ENCODE data around the gene ZNF862. TPM values are rescaled to one million over a fixed set of nuclear protein-coding genes. Genes with fewer than 3 reads are reported as not detected.

The ZNF862 gene
- 9.2 and 12.2 TPM in 2 replicates for total RNA-seq (2014; rRNA removed; shearing (Covaris generic); ENCODE audit: low replicate concordance)

GRCh38 chr7:149838224-149838991 is at the start of gene ZNF862:
TSS of gene ZNF862 (plus strand) at chr7:149838375. CDS start at chr7:149838612, 237 bp downstream.
- peaks cover 15% of the 10 kb centered on the region for H3K4me1 ChIP-seq (ENCODE audit: low read length)
- H4K20me1 ChIP-seq (ENCODE audit: insufficient read depth, low read depth, low read length) = peaks cover 2% of the 10 kb centered on the region; the same call in 1 of the 2 replicates
- peak within 1 kb of the TSS; percentile 93 for H3K4me2 ChIP-seq (ENCODE audit: low read depth, low read length, poor library complexity, severe bottlenecking)
- no peaks in the 10 kb centered on the region for H3K9me2 ChIP-seq (replicated peaks; ENCODE audit: insufficient read depth, low read length)
- peak within 1 kb of the TSS; percentile 95 for H3K4me3 ChIP-seq (ENCODE audit: low read length)
- no peaks in the 10 kb centered on the region for H3K36me3 ChIP-seq (ENCODE audit: insufficient read depth, low read length)
- no peaks in the 10 kb centered on the region for H3K9me3 ChIP-seq (ENCODE audit: low read length)
- H3K79me2 ChIP-seq (ENCODE audit: low read length) = peaks cover 10% of the 10 kb centered on the region; the same call in 1 of the 2 replicates
- no peaks in the 10 kb centered on the region for H3K27me3 ChIP-seq (ENCODE audit: low read length)
- peak within 1 kb of the TSS; percentile 85 for H2AFZ ChIP-seq (ENCODE audit: low read length)
- no peak within 1 kb of the TSS for H3K27ac ChIP-seq (ENCODE audit: low read length)
- H3K9ac ChIP-seq (ENCODE audit: low read length) = peak within 1 kb of the TSS; percentile 89
- peak; percentile 99 for DNase-seq

- Histone ChIP-seq H3K79me2 (ENCODE audit: low read length) (no peaks in the 10 kb centered on the region), H3K9ac (ENCODE audit: low read length) (no peak overlapping the region), H3K9me2 (replicated peaks; ENCODE audit: insufficient read depth, low read length) (no peaks in the 10 kb centered on the region), H3K27me3 (ENCODE audit: low read length) (no peaks in the 10 kb centered on the region), H3K4me2 (ENCODE audit: low read depth, low read length, poor library complexity, severe bottlenecking) (no peak overlapping the region), H3K36me3 (ENCODE audit: insufficient read depth, low read length) (no peaks in the 10 kb centered on the region), H3K4me3 (ENCODE audit: low read length) (no peak overlapping the region), H3K27ac (ENCODE audit: low read length) (no peak overlapping the region), H3K4me1 (ENCODE audit: low read length) (no peaks in the 10 kb centered on the region), H2AFZ (ENCODE audit: low read length) (no peak overlapping the region), H3K9me3 (ENCODE audit: low read length) (no peaks in the 10 kb centered on the region), H4K20me1 (ENCODE audit: insufficient read depth, low read depth, low read length) (no peaks in the 10 kb centered on the region)
- DNase-seq = no peak
These were observed 49.1 kb upstream of the ZNF862 start for GRCh38 chr7:149789101-149789500.

GRCh38 chr7:149790146-149790548 is 48.0 kb upstream of the ZNF862 start:
- Histone ChIP-seq H3K9ac (ENCODE audit: low read length) (no peak overlapping the region), H3K27me3 (ENCODE audit: low read length) (no peaks in the 10 kb centered on the region), H3K4me2 (ENCODE audit: low read depth, low read length, poor library complexity, severe bottlenecking) (no peak overlapping the region)

GRCh38 chr7:149790754-149791360 is 47.3 kb upstream of the ZNF862 start:
- Histone ChIP-seq H2AFZ (ENCODE audit: low read length) (no peak overlapping the region), H3K27ac (ENCODE audit: low read length) (no peak overlapping the region), H4K20me1 (ENCODE audit: insufficient read depth, low read depth, low read length) (no peaks in the 10 kb centered on the region), H3K36me3 (ENCODE audit: insufficient read depth, low read length) (no peaks in the 10 kb centered on the region), H3K9me2 (replicated peaks; ENCODE audit: insufficient read depth, low read length) (no peaks in the 10 kb centered on the region), H3K4me1 (ENCODE audit: low read length) (no peaks in the 10 kb centered on the region), H3K4me2 (ENCODE audit: low read depth, low read length, poor library complexity, severe bottlenecking) (no peak overlapping the region), H3K79me2 (ENCODE audit: low read length) (no peaks in the 10 kb centered on the region), H3K9ac (ENCODE audit: low read length) (no peak overlapping the region), H3K9me3 (ENCODE audit: low read length) (no peaks in the 10 kb centered on the region), H3K27me3 (ENCODE audit: low read length) (no peaks in the 10 kb centered on the region), H3K4me3 (ENCODE audit: low read length) (no peak overlapping the region)
- no peak for DNase-seq

More at GRCh38 chr7:149790146-149790548, 48.0 kb upstream of the ZNF862 start:
- no peaks in the 10 kb centered on the region for H3K9me3 ChIP-seq (ENCODE audit: low read length)
- no peak for DNase-seq
- no peak overlapping the region for H2AFZ ChIP-seq (ENCODE audit: low read length)
- H3K27ac ChIP-seq (ENCODE audit: low read length) = no peak overlapping the region
- no peak overlapping the region for H3K4me3 ChIP-seq (ENCODE audit: low read length)
- no peaks in the 10 kb centered on the region for H3K4me1 ChIP-seq (ENCODE audit: low read length)
- H3K79me2 ChIP-seq (ENCODE audit: low read length) = no peaks in the 10 kb centered on the region
- H3K36me3 ChIP-seq (ENCODE audit: insufficient read depth, low read length) = no peaks in the 10 kb centered on the region
- no peaks in the 10 kb centered on the region for H3K9me2 ChIP-seq (replicated peaks; ENCODE audit: insufficient read depth, low read length)
- H4K20me1 ChIP-seq (ENCODE audit: insufficient read depth, low read depth, low read length) = no peaks in the 10 kb centered on the region

GRCh38 chr7:149791411-149792219 is 46.6 kb upstream of the ZNF862 start:
- no peaks in the 10 kb centered on the region for H3K9me3 ChIP-seq (ENCODE audit: low read length)

GRCh38 chr7:149792220-149792595 is 46.0 kb upstream of the ZNF862 start:
- no peak overlapping the region for H2AFZ ChIP-seq (ENCODE audit: low read length)
- H3K9ac ChIP-seq (ENCODE audit: low read length) = no peak overlapping the region
- H3K36me3 ChIP-seq (ENCODE audit: insufficient read depth, low read length) = no peaks in the 10 kb centered on the region
- H4K20me1 ChIP-seq (ENCODE audit: insufficient read depth, low read depth, low read length) = no peaks in the 10 kb centered on the region
- no peak overlapping the region for H3K4me2 ChIP-seq (ENCODE audit: low read depth, low read length, poor library complexity, severe bottlenecking)
- H3K9me2 ChIP-seq (replicated peaks; ENCODE audit: insufficient read depth, low read length) = no peaks in the 10 kb centered on the region
- H3K4me3 ChIP-seq (ENCODE audit: low read length) = no peak overlapping the region
- no peaks in the 10 kb centered on the region for H3K27me3 ChIP-seq (ENCODE audit: low read length)
- H3K9me3 ChIP-seq (ENCODE audit: low read length) = no peaks in the 10 kb centered on the region
- no peaks in the 10 kb centered on the region for H3K4me1 ChIP-seq (ENCODE audit: low read length)
- DNase-seq = no peak
- H3K27ac ChIP-seq (ENCODE audit: low read length) = no peak overlapping the region
- H3K79me2 ChIP-seq (ENCODE audit: low read length) = no peaks in the 10 kb centered on the region

More at GRCh38 chr7:149791411-149792219, 46.6 kb upstream of the ZNF862 start:
- H3K79me2 ChIP-seq (ENCODE audit: low read length) = no peaks in the 10 kb centered on the region
- DNase-seq = no peak
- H3K27ac ChIP-seq (ENCODE audit: low read length) = no peak overlapping the region
- no peaks in the 10 kb centered on the region for H3K4me1 ChIP-seq (ENCODE audit: low read length)
- H3K9ac ChIP-seq (ENCODE audit: low read length) = no peak overlapping the region
- H3K36me3 ChIP-seq (ENCODE audit: insufficient read depth, low read length) = no peaks in the 10 kb centered on the region
- no peaks in the 10 kb centered on the region for H3K9me2 ChIP-seq (replicated peaks; ENCODE audit: insufficient read depth, low read length)
- H3K27me3 ChIP-seq (ENCODE audit: low read length) = no peaks in the 10 kb centered on the region
- H2AFZ ChIP-seq (ENCODE audit: low read length) = no peak overlapping the region
- no peaks in the 10 kb centered on the region for H4K20me1 ChIP-seq (ENCODE audit: insufficient read depth, low read depth, low read length)
- H3K4me3 ChIP-seq (ENCODE audit: low read length) = no peak overlapping the region
- H3K4me2 ChIP-seq (ENCODE audit: low read depth, low read length, poor library complexity, severe bottlenecking) = no peak overlapping the region

GRCh38 chr7:149793261-149793660 is 44.9 kb upstream of the ZNF862 start:
- Histone ChIP-seq H3K4me2 (ENCODE audit: low read depth, low read length, poor library complexity, severe bottlenecking) (no peak overlapping the region), H3K9ac (ENCODE audit: low read length) (no peak overlapping the region), H3K9me2 (replicated peaks; ENCODE audit: insufficient read depth, low read length) (no peaks in the 10 kb centered on the region), H3K4me1 (ENCODE audit: low read length) (no peaks in the 10 kb centered on the region), H4K20me1 (ENCODE audit: insufficient read depth, low read depth, low read length) (no peaks in the 10 kb centered on the region), H2AFZ (ENCODE audit: low read length) (no peak overlapping the region), H3K79me2 (ENCODE audit: low read length) (no peaks in the 10 kb centered on the region), H3K27ac (ENCODE audit: low read length) (no peak overlapping the region), H3K36me3 (ENCODE audit: insufficient read depth, low read length) (no peaks in the 10 kb centered on the region), H3K4me3 (ENCODE audit: low read length) (no peak overlapping the region), H3K9me3 (ENCODE audit: low read length) (no peaks in the 10 kb centered on the region), H3K27me3 (ENCODE audit: low read length) (no peaks in the 10 kb centered on the region)
- no peak for DNase-seq

- no peaks in the 10 kb centered on the region for H3K9me3 ChIP-seq (ENCODE audit: low read length)
- no peak overlapping the region for H3K27ac ChIP-seq (ENCODE audit: low read length)
- H3K9ac ChIP-seq (ENCODE audit: low read length) = no peak overlapping the region
- no peak overlapping the region for H3K4me2 ChIP-seq (ENCODE audit: low read depth, low read length, poor library complexity, severe bottlenecking)
- no peaks in the 10 kb centered on the region for H4K20me1 ChIP-seq (ENCODE audit: insufficient read depth, low read depth, low read length)
- H3K4me3 ChIP-seq (ENCODE audit: low read length) = no peak overlapping the region
- H3K9me2 ChIP-seq (replicated peaks; ENCODE audit: insufficient read depth, low read length) = no peaks in the 10 kb centered on the region
- H3K4me1 ChIP-seq (ENCODE audit: low read length) = no peaks in the 10 kb centered on the region
- H3K27me3 ChIP-seq (ENCODE audit: low read length) = no peaks in the 10 kb centered on the region
- H2AFZ ChIP-seq (ENCODE audit: low read length) = no peak overlapping the region
- no peaks in the 10 kb centered on the region for H3K36me3 ChIP-seq (ENCODE audit: insufficient read depth, low read length)
- DNase-seq = no peak
- no peaks in the 10 kb centered on the region for H3K79me2 ChIP-seq (ENCODE audit: low read length)
These were observed 43.5 kb upstream of the ZNF862 start for GRCh38 chr7:149794661-149795060.
